SK-N-SH (cell line): ENCODE measurements around the gene TBPL1. TPM values are rescaled to one million over a fixed set of nuclear protein-coding genes. Genes with fewer than 3 reads are reported as not detected.

ENCODE experiments used
- CTCF ChIA-PET: fragments of 300-600, 350-600 bp; formaldehyde crosslinking; extraction: SDS; loops from one replicate; lab custom pipeline; 2021; lab: Yijun Ruan, JAX
- POLR2A ChIA-PET: fragments of 350-600 bp; sonication (Branson Sonifier 250); formaldehyde crosslinking; extraction: SDS; loops from one replicate; lab custom pipeline; 2020; ENCODE audit warnings: antibody characterized with exemption, inconsistent platforms; lab: Yijun Ruan, JAX
- DNase-seq: peaks from one replicate; pipeline ENCODE4 v3.0.0; 2012
- H2AFZ ChIP-seq: fragments of 200-600 bp; sonication (generic); 2 replicates; pipeline ENCODE4 v1.8.1; 2016; ENCODE audit warnings: antibody characterized with exemption, mild to moderate bottlenecking, low read depth
- H3F3A ChIP-seq: fragments of 200-600 bp; sonication (generic); replicated peaks from 2 replicates; pipeline ENCODE3; 2016; ENCODE audit warnings: antibody characterized with exemption, mild to moderate bottlenecking; ENCODE audit not compliant: insufficient read depth
- H3K27ac ChIP-seq, 2 experiments: fragments of 200-500 bp in 1 of 2; fragments of 200-600 bp in 1 of 2; sonication (Bioruptor generic) in 1 of 2; sonication (generic), shearing (Covaris generic) in 1 of 2; 2 replicates each; pipeline versions ENCODE4 v1.5.1 to v1.6.1; 2014 to 2016; ENCODE audit warnings: low read depth in 2 of 2, inconsistent platforms in 1 of 2, low read length in 1 of 2, mild to moderate bottlenecking in 1 of 2, mixed read lengths in 1 of 2
- H3K27me3 ChIP-seq: fragments of 200-600 bp; sonication (generic), shearing (Covaris generic); 2 replicates; pipeline ENCODE4 v1.6.1; 2016; ENCODE audit warnings: mixed run types; ENCODE audit not compliant: insufficient read depth
- H3K36me3 ChIP-seq, 2 experiments: fragments of 200-500 bp in 1 of 2; fragments of 200-600 bp in 1 of 2; sonication (Bioruptor generic) in 1 of 2; sonication (generic) in 1 of 2; replicated peaks in 1 of 2; 2 replicates each; pipeline versions ENCODE3 to v1.5.1; 2014 to 2016; ENCODE audit warnings: low read length in 1 of 2, mild to moderate bottlenecking in 1 of 2; ENCODE audit not compliant: insufficient read depth in 2 of 2, control insufficient read depth in 1 of 2
- H3K4me1 ChIP-seq, 2 experiments: fragments of 200-500 bp in 1 of 2; fragments of 200-600 bp in 1 of 2; sonication (Bioruptor generic) in 1 of 2; sonication (generic), shearing (Covaris generic) in 1 of 2; 2 replicates each; pipeline versions ENCODE4 v1.5.1 to v1.6.1; 2014 to 2016; ENCODE audit warnings: low read depth in 1 of 2, low read length in 1 of 2, mixed run types in 1 of 2; ENCODE audit not compliant: insufficient read depth in 2 of 2, control insufficient read depth in 1 of 2
- H3K4me2 ChIP-seq: fragments of 200-600 bp; sonication (generic), shearing (Covaris generic); 2 replicates; pipeline ENCODE4 v1.6.1; 2017; ENCODE audit warnings: mixed run types
- H3K4me3 ChIP-seq, 2 experiments: fragments of 200-500 bp in 1 of 2; fragments of 200-600 bp in 1 of 2; sonication (Bioruptor generic) in 1 of 2; sonication (generic), shearing (Covaris generic) in 1 of 2; 2 replicates each; pipeline versions ENCODE4 v1.5.1 to v1.8.1; 2014 to 2016; ENCODE audit warnings: low read depth in 2 of 2, inconsistent platforms in 1 of 2, low read length in 1 of 2, mild to moderate bottlenecking in 1 of 2, mixed read lengths in 1 of 2, moderate library complexity in 1 of 2
- H3K79me2 ChIP-seq: fragments of 200-600 bp; sonication (generic); 2 replicates; pipeline ENCODE4 v1.8.1; 2017; ENCODE audit warnings: mild to moderate bottlenecking; ENCODE audit not compliant: insufficient read depth
- H3K9ac ChIP-seq: fragments of 200-600 bp; sonication (generic); 2 replicates; pipeline ENCODE4 v1.6.1; 2017; ENCODE audit warnings: mixed run types
- H3K9me2 ChIP-seq: fragments of 200-600 bp; sonication (generic); 2 replicates; pipeline ENCODE4 v1.6.1; 2017; ENCODE audit warnings: mixed run types
- H3K9me3 ChIP-seq: fragments of 200-600 bp; sonication (generic); 2 replicates; pipeline ENCODE4 v1.6.1; 2017; ENCODE audit warnings: mixed run types, mild to moderate bottlenecking, moderate library complexity
- H4K20me1 ChIP-seq: fragments of 200-600 bp; sonication (generic); 2 replicates; pipeline ENCODE4 v1.6.1; 2017; ENCODE audit warnings: mild to moderate bottlenecking, mixed run types; ENCODE audit not compliant: insufficient read depth
- CTCF ChIP-seq: fragments of 200-600 bp; sonication (generic); IDR thresholded peaks from 2 replicates; pipeline ENCODE4 v1.6.1; 2017; ENCODE audit warnings: antibody characterized with exemption, mild to moderate bottlenecking, moderate library complexity
- ELF1 ChIP-seq: IDR thresholded peaks from 2 replicates; pipeline ENCODE4 v1.4.0; 2012
- EZH2phosphoT487 ChIP-seq: fragments of 200-600 bp; sonication (generic); IDR thresholded peaks from 2 replicates; pipeline ENCODE4 v1.6.1; 2017; ENCODE audit warnings: low read depth, mixed run types, mild to moderate bottlenecking, antibody characterized with exemption, moderate library complexity, borderline replicate concordance
- FOSL2 ChIP-seq: IDR thresholded peaks from 2 replicates; pipeline ENCODE4 v1.4.0; 2012; ENCODE audit warnings: low read depth, mild to moderate bottlenecking, moderate library complexity, borderline replicate concordance
- FOXJ3 ChIP-seq: sonication (generic); formaldehyde crosslinking; IDR thresholded peaks from 2 replicates; pipeline ENCODE4 v1.5.1; 2020; ENCODE audit warnings: mild to moderate bottlenecking, missing genetic modification reagents
- GATA2 ChIP-seq: sonication (generic); formaldehyde crosslinking; IDR thresholded peaks from 2 replicates; pipeline ENCODE4 v1.5.0; 2020; ENCODE audit warnings: mild to moderate bottlenecking, missing genetic modification reagents
- JUND ChIP-seq: IDR thresholded peaks from 2 replicates; pipeline ENCODE4 v1.4.0; 2012
- MAX ChIP-seq: IDR thresholded peaks from 2 replicates; pipeline ENCODE4 v1.4.0; 2012; ENCODE audit warnings: low read depth
- MEF2A ChIP-seq: IDR thresholded peaks from 2 replicates; pipeline ENCODE4 v1.4.0; 2012; ENCODE audit warnings: low read depth, borderline replicate concordance
- NFIC ChIP-seq: IDR thresholded peaks from 2 replicates; pipeline ENCODE4 v1.4.0; 2012; ENCODE audit warnings: borderline replicate concordance
- NRF1 ChIP-seq: IDR thresholded peaks from 2 replicates; pipeline ENCODE4 v1.6.1; 2012; ENCODE audit warnings: low read depth, mild to moderate bottlenecking, low read length
- PBX3 ChIP-seq: IDR thresholded peaks from 2 replicates; pipeline ENCODE4; 2012
- POLR2AphosphoS5 ChIP-seq: IDR thresholded peaks from 2 replicates; pipeline ENCODE4 v1.6.1; 2012; ENCODE audit warnings: low read depth, low read length
- RAD21 ChIP-seq: IDR thresholded peaks from 2 replicates; pipeline ENCODE4 v1.6.1; 2012; ENCODE audit warnings: mild to moderate bottlenecking, low read length
- RCOR1 ChIP-seq: fragments of 150-350 bp; IDR thresholded peaks from 2 replicates; pipeline ENCODE4 v1.6.1; 2017; ENCODE audit warnings: antibody characterized with exemption, low read length
- REST ChIP-seq: IDR thresholded peaks from 2 replicates; pipeline ENCODE4 v1.6.1; 2012; ENCODE audit warnings: mild to moderate bottlenecking, low read depth, low read length, moderate library complexity
- RXRA ChIP-seq: IDR thresholded peaks from 2 replicates; pipeline ENCODE4 v1.4.0; 2012; ENCODE audit warnings: low read depth, mild to moderate bottlenecking, borderline replicate concordance
- SIN3A ChIP-seq: IDR thresholded peaks from 2 replicates; pipeline ENCODE4 v1.6.1; 2012; ENCODE audit warnings: low read depth, mild to moderate bottlenecking, low read length, moderate library complexity, borderline replicate concordance
- SMC3 ChIP-seq: IDR thresholded peaks from 2 replicates; pipeline ENCODE4 v1.6.1; 2012; ENCODE audit warnings: low read depth, low read length, improper control_type of control experiment
- USF2 ChIP-seq: fragments of 150-350 bp; IDR thresholded peaks from 2 replicates; pipeline ENCODE4 v1.6.1; 2017; ENCODE audit warnings: antibody characterized with exemption, low read length, low read depth, borderline replicate concordance
- YY1 ChIP-seq: IDR thresholded peaks from 2 replicates; pipeline ENCODE4 v1.4.0; 2012; ENCODE audit warnings: low read depth, mild to moderate bottlenecking
- WGBS: methylation state at CpG from one replicate; pipeline ENCODE4 v1.1.6; 2017; ENCODE audit warnings: low lambda C conversion rate; 5-methylcytosine and 5-hydroxymethylcytosine counted together
- polyA plus RNA-seq, 3 experiments: library from polyadenylated mRNA; depleted of rRNA; stranded (reverse); fragments of >200 nt; gene quantifications; 2 replicates each; pipeline ENCODE4 v1.2.3, GENCODE V29; 2012

Gene TBPL1
- polyA plus RNA-seq, 1 of the 3 experiments (the other 2 are of a cell fraction): 16.3 TPM

GRCh38 chr6:133957227-133957626 is 4.2 kb downstream of the TBPL1 start:
- Histone ChIP-seq H4K20me1 (peaks cover 61% of the 10 kb centered on the region), H3K4me3 (no peak overlapping the region), H3K4me1 (peaks cover 12 to 21% of the 10 kb centered on the region in 2 experiments; a peak in 3 of 4 replicates), H3K9ac (no peak overlapping the region), H3K27me3 (no peaks in the 10 kb centered on the region), H3F3A (peaks cover 12% of the 10 kb centered on the region), H3K79me2 (peaks cover 91% of the 10 kb centered on the region), H3K27ac (no peak overlapping the region), H3K4me2 (no peak overlapping the region), H2AFZ (no peak overlapping the region), H3K36me3 (no peaks in the 10 kb centered on the region), H3K9me3 (no peaks in the 10 kb centered on the region), H3K9me2 (no peaks in the 10 kb centered on the region)
- no peak for DNase-seq
- 88% methylated on average over 4 of the region's 4 CpGs for WGBS
- ChIA-PET CTCF (interaction anchor here (1.4 to 1.7 kb wide), 2 partner anchors 16 to 40 kb away, joined by 5 to 9 read pairs; no protein-coding TSS in a partner anchor), POLR2A (no interaction called here)
- TF ChIP-seq FOSL2 (no peak), FOXJ3 (CRISPR knock-in tag) (no peak), ELF1 (no peak), YY1 (no peak), JUND (no peak), MEF2A (no peak), RXRA (no peak), RCOR1 (no peak)

GRCh38 chr6:133957780-133958242 is 4.8 kb downstream of the TBPL1 start:
- no peak for DNase-seq
- no peak overlapping the region for H3K4me3 ChIP-seq
- no peaks in the 10 kb centered on the region for H3K27me3 ChIP-seq
- WGBS: 93% methylated on average over 2 of the region's 2 CpGs
- H3K4me2 ChIP-seq: no peak overlapping the region
- ChIA-PET CTCF (interaction anchor here (1.3 to 1.7 kb wide), 4 partner anchors 15 to 106 kb away, joined by 5 to 9 read pairs (median 6); no protein-coding TSS in a partner anchor), POLR2A (no interaction called here)
- H3K9ac ChIP-seq: no peak overlapping the region
- H3K9me3 ChIP-seq: no peaks in the 10 kb centered on the region
- H3K36me3 ChIP-seq: no peaks in the 10 kb centered on the region
- H4K20me1 ChIP-seq: peaks cover 66% of the 10 kb centered on the region
- H3K4me1 ChIP-seq: peaks cover 13 to 21% of the 10 kb centered on the region in 2 experiments; a peak in 3 of 4 replicates
- H3K27ac ChIP-seq: no peak overlapping the region; a peak in 1 of 4 replicates
- H3K79me2 ChIP-seq: peaks cover 97% of the 10 kb centered on the region
- H3K9me2 ChIP-seq: no peaks in the 10 kb centered on the region
- peaks cover 7% of the 10 kb centered on the region for H3F3A ChIP-seq
- H2AFZ ChIP-seq: no peak overlapping the region
- no peak for TF ChIP-seq NRF1
- TF ChIP-seq POLR2AphosphoS5: no peak
- TF ChIP-seq GATA2 (CRISPR knock-in tag): no peak
- TF ChIP-seq JUND: no peak
- no peak for TF ChIP-seq NFIC
- TF ChIP-seq REST: no peak
- no peak for TF ChIP-seq USF2
- no peak for TF ChIP-seq FOXJ3 (CRISPR knock-in tag)
- TF ChIP-seq SMC3: no peak
- TF ChIP-seq FOSL2: no peak
- TF ChIP-seq MEF2A: no peak
- no peak for TF ChIP-seq PBX3
- TF ChIP-seq CTCF: no peak
- TF ChIP-seq RCOR1: no peak
- no peak for TF ChIP-seq SIN3A
- TF ChIP-seq MAX: no peak
- no peak for TF ChIP-seq RAD21
- TF ChIP-seq EZH2phosphoT487: no peak
